ENCODE data around the gene CLN5.

CLN5 gene

DNA sequence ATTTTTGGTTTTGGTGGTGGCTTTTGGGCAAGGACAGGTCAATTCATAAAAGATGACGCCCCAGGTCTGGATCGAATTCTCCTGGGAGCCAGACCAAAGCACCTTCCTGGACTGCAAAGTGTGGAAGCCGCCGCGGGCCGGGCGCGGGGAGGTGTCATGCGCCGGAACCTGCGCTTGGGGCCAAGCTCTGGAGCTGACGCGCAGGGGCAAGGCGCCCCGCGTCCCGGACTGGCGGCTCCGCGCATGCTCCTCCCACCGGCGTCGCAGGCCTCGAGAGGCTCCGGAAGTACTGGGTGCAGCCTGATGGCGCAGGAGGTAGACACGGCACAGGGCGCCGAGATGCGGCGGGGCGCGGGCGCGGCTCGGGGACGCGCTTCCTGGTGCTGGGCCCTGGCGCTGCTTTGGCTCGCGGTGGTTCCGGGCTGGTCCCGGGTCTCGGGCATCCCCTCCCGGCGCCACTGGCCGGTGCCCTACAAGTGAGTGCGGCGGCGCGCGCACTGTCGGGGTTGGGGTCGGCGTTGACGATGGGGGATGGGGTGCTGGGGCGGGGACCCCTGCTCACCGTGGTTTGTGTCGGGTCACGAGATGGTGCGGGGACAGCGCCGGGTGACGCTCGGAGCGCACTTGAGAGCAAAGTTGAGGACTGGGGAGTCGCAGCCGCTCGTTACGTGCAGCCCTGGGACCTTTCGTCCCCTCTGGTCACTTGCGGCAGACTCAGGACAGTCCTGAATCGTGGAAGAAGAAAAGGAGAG is at the start of gene CLN5:
TSS of gene CLN5 (plus strand) at position 286 of the 752 bp plus-strand sequence. CDS start at position 304, 18 bp downstream.
- Histone ChIP-seq H3K9ac (ENCODE audit: low read depth in 1 of 2, low read length in 2 of 2) (peak within 1 kb of the TSS; percentile 87 to 92), H3K36me3 (ENCODE audit: control insufficient read depth in 2 of 2, insufficient read depth in 2 of 2, low read length in 2 of 2) (peaks cover 4% of the 10 kb centered on the region in 2 donors), H3K4me3 (ENCODE audit: low read length in 2 of 2) (peak within 1 kb of the TSS; percentile 91 to 94), H3K4me1 (ENCODE audit: control insufficient read depth in 2 of 2, insufficient read depth in 2 of 2, low read length in 2 of 2) (peaks cover 9 to 15% of the 10 kb centered on the region in 2 donors), H3K27me3 (ENCODE audit: control insufficient read depth in 2 of 2, insufficient read depth in 2 of 2, low read length in 2 of 2) (no peaks in the 10 kb centered on the region), H3K27ac (ENCODE audit: low read depth in 2 of 2, low read length in 2 of 2) (peak within 1 kb of the TSS; percentile 96 to 97), H3K9me3 (ENCODE audit: control insufficient read depth in 2 of 2, low read length in 2 of 2) (no peaks in the 10 kb centered on the region)

DNA sequence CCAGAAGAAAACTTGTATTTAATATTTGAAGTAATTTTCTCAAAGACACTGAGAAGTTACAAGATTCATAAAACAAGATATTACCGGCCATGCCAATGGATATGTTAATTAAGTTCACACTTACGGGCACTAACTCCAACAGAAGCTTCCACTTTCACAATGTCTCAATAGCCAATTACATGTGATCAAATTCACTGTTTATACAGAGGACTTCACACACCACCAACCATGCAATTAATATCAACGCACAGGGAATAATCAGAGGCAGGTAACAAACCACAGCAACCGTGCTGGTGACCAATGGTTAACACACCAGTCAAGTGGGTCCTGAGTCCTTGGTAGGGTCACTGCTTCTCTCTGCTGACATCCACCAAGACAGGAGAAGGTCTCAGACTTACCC is 49.5 kb upstream of the CLN5 start:
- Histone ChIP-seq H3K36me3 (ENCODE audit: control insufficient read depth in 2 of 2, insufficient read depth in 2 of 2, low read length in 2 of 2) (no peaks in the 10 kb centered on the region), H3K4me3 (ENCODE audit: low read length in 2 of 2) (no peak overlapping the region), H3K27me3 (ENCODE audit: control insufficient read depth in 2 of 2, insufficient read depth in 2 of 2, low read length in 2 of 2) (no peaks in the 10 kb centered on the region), H3K27ac (ENCODE audit: low read depth in 2 of 2, low read length in 2 of 2) (no peak overlapping the region), H3K9me3 (ENCODE audit: control insufficient read depth in 2 of 2, low read length in 2 of 2) (no peaks in the 10 kb centered on the region), H3K9ac (ENCODE audit: low read depth in 1 of 2, low read length in 2 of 2) (no peak overlapping the region), H3K4me1 (ENCODE audit: control insufficient read depth in 2 of 2, insufficient read depth in 2 of 2, low read length in 2 of 2) (no peaks in the 10 kb centered on the region)

DNA sequence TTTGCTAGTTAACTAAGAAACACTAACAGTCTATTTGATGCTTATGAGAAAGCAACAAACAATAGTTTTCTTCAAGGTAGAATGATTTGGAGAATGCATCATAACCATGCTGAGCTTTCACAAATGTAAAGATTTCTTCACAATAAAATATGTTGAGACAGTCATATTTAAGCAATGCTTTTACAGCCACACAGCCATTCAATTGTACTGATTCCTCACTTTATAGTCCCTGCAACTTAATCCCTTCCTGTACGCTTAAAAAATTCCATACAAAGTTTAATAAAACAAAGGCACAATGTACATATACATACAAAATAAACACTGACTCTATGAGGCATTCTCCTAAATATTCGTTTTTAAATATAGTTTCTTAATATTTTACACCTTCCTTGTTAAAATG is 48.2 kb upstream of the CLN5 start:
- Histone ChIP-seq H3K27ac (ENCODE audit: low read depth in 2 of 2, low read length in 2 of 2) (no peak overlapping the region), H3K4me3 (ENCODE audit: low read length in 2 of 2) (no peak overlapping the region), H3K4me1 (ENCODE audit: control insufficient read depth in 2 of 2, insufficient read depth in 2 of 2, low read length in 2 of 2) (no peaks in the 10 kb centered on the region), H3K36me3 (ENCODE audit: control insufficient read depth in 2 of 2, insufficient read depth in 2 of 2, low read length in 2 of 2) (no peaks in the 10 kb centered on the region), H3K27me3 (ENCODE audit: control insufficient read depth in 2 of 2, insufficient read depth in 2 of 2, low read length in 2 of 2) (no peaks in the 10 kb centered on the region), H3K9me3 (ENCODE audit: control insufficient read depth in 2 of 2, low read length in 2 of 2) (no peaks in the 10 kb centered on the region), H3K9ac (ENCODE audit: low read depth in 1 of 2, low read length in 2 of 2) (no peak overlapping the region)

DNA sequence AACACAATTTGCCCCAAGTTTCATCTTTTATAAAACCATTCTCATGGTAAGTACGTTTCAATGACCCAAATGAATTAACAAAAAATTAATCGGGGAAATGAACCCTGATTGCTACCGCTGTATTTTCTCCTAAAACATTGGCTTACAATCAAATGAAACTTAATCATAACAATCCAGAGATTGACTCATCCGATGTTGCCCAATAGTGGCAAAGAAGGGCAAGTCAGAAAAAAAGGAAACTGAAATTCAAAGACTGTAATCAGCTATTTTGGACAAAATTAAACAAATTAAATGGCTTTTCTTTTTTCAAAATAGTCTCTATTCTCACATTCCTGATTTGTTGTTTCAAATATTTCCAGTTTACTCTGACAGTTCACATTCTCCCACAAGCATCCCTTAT is 47.4 kb upstream of the CLN5 start:
- H3K36me3 ChIP-seq (ENCODE audit: control insufficient read depth in 2 of 2, insufficient read depth in 2 of 2, low read length in 2 of 2): no peaks in the 10 kb centered on the region
- H3K9ac ChIP-seq (ENCODE audit: low read depth in 1 of 2, low read length in 2 of 2): no peak overlapping the region
- H3K27ac ChIP-seq (ENCODE audit: low read depth in 2 of 2, low read length in 2 of 2): no peak overlapping the region
- H3K27me3 ChIP-seq (ENCODE audit: control insufficient read depth in 2 of 2, insufficient read depth in 2 of 2, low read length in 2 of 2): no peaks in the 10 kb centered on the region
- no peaks in the 10 kb centered on the region for H3K4me1 ChIP-seq (ENCODE audit: control insufficient read depth in 2 of 2, insufficient read depth in 2 of 2, low read length in 2 of 2)
- H3K9me3 ChIP-seq (ENCODE audit: control insufficient read depth in 2 of 2, low read length in 2 of 2): no peaks in the 10 kb centered on the region
- no peak overlapping the region for H3K4me3 ChIP-seq (ENCODE audit: low read length in 2 of 2)

DNA sequence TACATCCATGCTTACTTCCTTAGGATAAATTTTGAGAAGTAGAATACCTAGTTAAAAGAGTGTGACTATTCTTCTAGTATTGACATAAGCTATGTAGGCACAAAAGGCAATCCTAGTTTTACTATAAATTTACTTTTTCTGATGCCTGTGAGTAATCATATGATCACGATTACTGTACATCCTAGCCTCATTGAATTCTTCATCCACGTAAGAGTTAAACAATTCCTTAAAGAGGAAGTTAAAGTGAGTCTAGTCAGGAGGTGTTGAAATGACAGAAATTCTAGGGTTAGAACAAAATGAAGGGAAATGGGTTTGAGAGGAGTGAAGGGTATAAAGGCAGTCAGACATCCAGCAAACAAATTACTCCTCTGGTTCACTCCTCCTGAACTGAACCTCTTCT is 43.7 kb upstream of the CLN5 start, which contains the start of gene ACOD1:
TSS of gene ACOD1 (plus strand) at position 363 of the 400 bp plus-strand sequence. CDS start 48 bp downstream, outside the sequence.
- Histone ChIP-seq H3K27me3 (ENCODE audit: control insufficient read depth in 2 of 2, insufficient read depth in 2 of 2, low read length in 2 of 2) (no peaks in the 10 kb centered on the region), H3K36me3 (ENCODE audit: control insufficient read depth in 2 of 2, insufficient read depth in 2 of 2, low read length in 2 of 2) (no peaks in the 10 kb centered on the region), H3K4me1 (ENCODE audit: control insufficient read depth in 2 of 2, insufficient read depth in 2 of 2, low read length in 2 of 2) (no peaks in the 10 kb centered on the region), H3K4me3 (ENCODE audit: low read length in 2 of 2) (no peak within 1 kb of the TSS), H3K27ac (ENCODE audit: low read depth in 2 of 2, low read length in 2 of 2) (no peak within 1 kb of the TSS), H3K9ac (ENCODE audit: low read depth in 1 of 2, low read length in 2 of 2) (no peak within 1 kb of the TSS), H3K9me3 (ENCODE audit: control insufficient read depth in 2 of 2, low read length in 2 of 2) (no peaks in the 10 kb centered on the region)

DNA sequence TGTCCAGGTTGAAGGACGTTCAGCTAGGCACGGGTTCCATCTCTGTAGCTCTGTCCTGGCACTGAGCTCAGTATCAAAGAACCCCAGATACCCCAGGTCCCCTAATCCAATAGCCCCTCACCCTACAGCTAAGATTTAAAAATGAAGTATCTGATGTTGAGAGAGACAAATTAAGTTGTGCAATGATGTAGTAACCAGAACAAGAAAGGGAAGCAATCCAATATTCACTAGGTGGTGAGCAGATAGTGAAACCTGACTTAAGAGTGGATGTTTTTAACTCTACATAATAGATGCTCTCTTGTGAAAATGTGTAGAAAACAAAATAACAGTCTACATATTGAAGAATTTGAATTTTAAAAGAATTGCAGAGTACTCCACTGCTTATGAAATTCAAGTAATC is 41.8 kb upstream of the CLN5 start:
- Histone ChIP-seq H3K27me3 (ENCODE audit: control insufficient read depth in 2 of 2, insufficient read depth in 2 of 2, low read length in 2 of 2) (no peaks in the 10 kb centered on the region), H3K4me3 (ENCODE audit: low read length in 2 of 2) (no peak overlapping the region), H3K9me3 (ENCODE audit: control insufficient read depth in 2 of 2, low read length in 2 of 2) (no peaks in the 10 kb centered on the region), H3K9ac (ENCODE audit: low read depth in 1 of 2, low read length in 2 of 2) (no peak overlapping the region), H3K27ac (ENCODE audit: low read depth in 2 of 2, low read length in 2 of 2) (no peak overlapping the region), H3K4me1 (ENCODE audit: control insufficient read depth in 2 of 2, insufficient read depth in 2 of 2, low read length in 2 of 2) (no peaks in the 10 kb centered on the region), H3K36me3 (ENCODE audit: control insufficient read depth in 2 of 2, insufficient read depth in 2 of 2, low read length in 2 of 2) (no peaks in the 10 kb centered on the region)

DNA sequence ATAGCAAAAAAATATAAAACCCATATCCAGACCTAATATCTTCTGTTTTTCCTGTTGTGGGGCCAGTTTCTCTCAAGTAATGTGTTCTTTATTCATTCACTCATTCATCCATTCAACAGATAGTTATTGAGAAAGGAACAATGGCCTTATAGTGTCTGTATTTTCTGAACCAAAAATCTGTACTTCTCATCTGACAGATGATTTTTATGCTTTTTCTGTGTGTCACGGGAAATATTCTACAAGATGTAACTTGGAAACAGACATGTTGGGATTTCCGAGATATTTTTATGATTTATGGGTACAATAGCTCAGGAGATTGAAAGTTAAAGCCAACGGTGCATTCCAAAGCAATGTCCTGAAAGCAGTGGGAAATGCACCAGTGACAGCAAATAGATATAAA is 37.9 kb upstream of the CLN5 start:
- Histone ChIP-seq H3K27me3 (ENCODE audit: control insufficient read depth in 2 of 2, insufficient read depth in 2 of 2, low read length in 2 of 2) (no peaks in the 10 kb centered on the region), H3K9me3 (ENCODE audit: control insufficient read depth in 2 of 2, low read length in 2 of 2) (no peaks in the 10 kb centered on the region), H3K9ac (ENCODE audit: low read depth in 1 of 2, low read length in 2 of 2) (no peak overlapping the region), H3K27ac (ENCODE audit: low read depth in 2 of 2, low read length in 2 of 2) (no peak overlapping the region), H3K4me1 (ENCODE audit: control insufficient read depth in 2 of 2, insufficient read depth in 2 of 2, low read length in 2 of 2) (no peaks in the 10 kb centered on the region), H3K4me3 (ENCODE audit: low read length in 2 of 2) (no peak overlapping the region), H3K36me3 (ENCODE audit: control insufficient read depth in 2 of 2, insufficient read depth in 2 of 2, low read length in 2 of 2) (no peaks in the 10 kb centered on the region)

DNA sequence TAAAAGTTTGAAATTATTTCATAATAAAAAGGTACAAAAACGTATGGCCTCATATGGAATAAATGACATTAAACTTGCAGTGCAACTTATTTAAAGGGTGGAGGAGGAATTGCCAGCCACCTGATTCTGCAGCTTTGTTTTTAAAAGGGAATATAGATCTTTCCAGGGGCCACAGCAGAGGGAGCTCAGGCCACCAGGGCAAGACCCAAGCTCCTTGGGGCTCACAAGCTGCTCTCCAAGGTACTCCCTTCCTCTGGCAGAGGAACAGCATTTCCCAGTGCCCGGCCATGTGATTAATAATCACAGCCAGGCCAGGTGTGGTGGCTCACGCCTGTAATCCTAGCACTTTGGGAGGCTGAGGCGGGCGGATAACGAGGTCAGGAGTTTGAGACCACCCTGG is 37.3 kb upstream of the CLN5 start:
- H3K4me3 ChIP-seq (ENCODE audit: low read length in 2 of 2): no peak overlapping the region
- no peak overlapping the region for H3K27ac ChIP-seq (ENCODE audit: low read depth in 2 of 2, low read length in 2 of 2)
- no peaks in the 10 kb centered on the region for H3K36me3 ChIP-seq (ENCODE audit: control insufficient read depth in 2 of 2, insufficient read depth in 2 of 2, low read length in 2 of 2)
- no peaks in the 10 kb centered on the region for H3K27me3 ChIP-seq (ENCODE audit: control insufficient read depth in 2 of 2, insufficient read depth in 2 of 2, low read length in 2 of 2)
- H3K9ac ChIP-seq (ENCODE audit: low read depth in 1 of 2, low read length in 2 of 2): no peak overlapping the region
- no peaks in the 10 kb centered on the region for H3K4me1 ChIP-seq (ENCODE audit: control insufficient read depth in 2 of 2, insufficient read depth in 2 of 2, low read length in 2 of 2)
- no peaks in the 10 kb centered on the region for H3K9me3 ChIP-seq (ENCODE audit: control insufficient read depth in 2 of 2, low read length in 2 of 2)

DNA sequence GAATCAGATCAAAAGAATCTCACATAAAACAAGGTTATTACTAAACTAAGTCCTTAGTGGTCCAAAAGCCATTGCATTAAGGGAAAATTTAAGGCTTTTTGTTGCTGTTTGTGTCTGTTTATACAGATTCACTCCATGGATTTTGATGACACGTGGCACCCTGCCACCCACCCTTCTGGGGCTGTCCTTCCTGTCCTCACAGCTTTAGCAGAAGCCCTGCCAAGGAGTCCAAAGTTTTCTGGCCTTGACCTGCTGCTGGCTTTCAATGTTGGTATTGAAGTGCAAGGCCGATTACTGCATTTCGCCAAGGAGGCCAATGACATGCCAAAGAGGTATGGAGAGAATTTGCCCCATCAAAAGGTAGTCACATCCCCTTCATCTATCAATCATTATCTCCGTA is 36.7 kb upstream of the CLN5 start:
- Histone ChIP-seq H3K9ac (ENCODE audit: low read depth in 1 of 2, low read length in 2 of 2) (no peak overlapping the region), H3K4me1 (ENCODE audit: control insufficient read depth in 2 of 2, insufficient read depth in 2 of 2, low read length in 2 of 2) (no peaks in the 10 kb centered on the region), H3K9me3 (ENCODE audit: control insufficient read depth in 2 of 2, low read length in 2 of 2) (peaks cover 0 to 4% of the 10 kb centered on the region in 2 donors), H3K27me3 (ENCODE audit: control insufficient read depth in 2 of 2, insufficient read depth in 2 of 2, low read length in 2 of 2) (no peaks in the 10 kb centered on the region), H3K36me3 (ENCODE audit: control insufficient read depth in 2 of 2, insufficient read depth in 2 of 2, low read length in 2 of 2) (no peaks in the 10 kb centered on the region), H3K27ac (ENCODE audit: low read depth in 2 of 2, low read length in 2 of 2) (no peak overlapping the region), H3K4me3 (ENCODE audit: low read length in 2 of 2) (no peak overlapping the region)

DNA sequence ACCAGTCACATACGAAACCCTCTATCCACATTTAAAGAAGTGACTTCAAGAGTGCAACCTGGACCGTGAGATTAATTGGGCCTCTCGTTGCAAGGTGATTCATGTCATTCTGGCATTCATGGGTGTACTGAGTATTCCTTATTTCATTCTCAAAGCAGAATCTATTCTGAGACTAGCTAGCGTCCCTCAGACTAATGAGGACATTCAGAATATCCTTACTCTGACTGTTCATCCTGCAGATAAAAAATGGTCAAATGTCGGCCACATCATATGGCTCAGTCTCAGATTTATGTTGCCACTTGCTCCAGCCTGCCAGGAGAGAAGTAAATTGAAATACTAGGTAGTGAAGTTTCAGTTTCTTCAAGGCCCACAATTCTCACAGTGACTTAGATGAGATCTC is 36.2 kb upstream of the CLN5 start:
- Histone ChIP-seq H3K4me3 (ENCODE audit: low read length in 2 of 2) (no peak overlapping the region), H3K27ac (ENCODE audit: low read depth in 2 of 2, low read length in 2 of 2) (no peak overlapping the region), H3K9me3 (ENCODE audit: control insufficient read depth in 2 of 2, low read length in 2 of 2) (peaks cover 0 to 4% of the 10 kb centered on the region in 2 donors), H3K4me1 (ENCODE audit: control insufficient read depth in 2 of 2, insufficient read depth in 2 of 2, low read length in 2 of 2) (no peaks in the 10 kb centered on the region), H3K36me3 (ENCODE audit: control insufficient read depth in 2 of 2, insufficient read depth in 2 of 2, low read length in 2 of 2) (no peaks in the 10 kb centered on the region), H3K27me3 (ENCODE audit: control insufficient read depth in 2 of 2, insufficient read depth in 2 of 2, low read length in 2 of 2) (no peaks in the 10 kb centered on the region), H3K9ac (ENCODE audit: low read depth in 1 of 2, low read length in 2 of 2) (no peak overlapping the region)
